GM21381 (cell line): ENCODE data around the gene CCNJL.
A peak's percentile ranks its signal among the peaks of the same experiment; 100 is the strongest.

Experiments
- ATAC-seq: cut with Tn5 transposase; IDR thresholded peaks from one replicate; pipeline ENCODE4 v1.9.1; 2021; ENCODE audit warnings: mild to moderate bottlenecking, moderate library complexity; ENCODE audit not compliant: unreplicated experiment

Gene CCNJL

DNA sequence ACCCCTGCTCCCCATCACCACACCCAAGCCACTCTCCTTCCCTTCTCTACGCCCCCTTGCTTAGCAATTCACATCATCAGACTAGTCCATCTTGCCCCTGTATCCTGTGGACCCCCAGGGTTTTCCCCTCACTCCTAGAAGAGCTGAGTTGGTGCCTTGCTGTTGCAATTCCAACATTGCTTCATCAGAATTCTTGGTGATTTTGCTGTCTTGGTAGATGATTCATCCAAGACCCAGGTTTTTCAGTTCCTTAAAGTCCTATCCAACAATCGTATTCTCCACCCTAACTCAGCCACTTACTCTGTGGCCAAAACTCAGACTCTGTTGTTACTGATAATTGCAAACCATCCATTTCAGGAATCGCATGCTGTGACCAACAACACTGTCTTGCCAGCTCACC lies 21.4 kb upstream of the CCNJL start:
- no peak for ATAC-seq

DNA sequence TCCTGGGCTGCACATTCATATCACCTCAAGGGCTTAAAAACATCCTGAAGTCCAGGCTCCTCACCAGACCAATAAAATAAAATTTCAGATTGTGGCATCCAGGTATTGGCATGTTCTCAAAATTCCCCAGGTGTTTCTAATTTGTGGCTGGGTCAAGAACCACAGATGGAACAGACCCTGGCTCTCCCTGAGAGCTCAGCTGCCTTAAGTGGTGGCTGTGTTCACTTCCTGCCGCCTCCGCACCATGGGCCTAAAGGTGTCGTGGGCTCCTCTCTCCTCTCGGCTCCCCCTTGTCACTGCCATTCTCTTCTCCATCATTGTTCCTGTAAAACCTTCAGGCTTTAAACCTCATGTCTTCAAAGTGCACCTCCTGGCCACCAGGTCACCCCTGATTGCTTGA lies 17.8 kb upstream of the CCNJL start:
- ATAC-seq: no peak

DNA sequence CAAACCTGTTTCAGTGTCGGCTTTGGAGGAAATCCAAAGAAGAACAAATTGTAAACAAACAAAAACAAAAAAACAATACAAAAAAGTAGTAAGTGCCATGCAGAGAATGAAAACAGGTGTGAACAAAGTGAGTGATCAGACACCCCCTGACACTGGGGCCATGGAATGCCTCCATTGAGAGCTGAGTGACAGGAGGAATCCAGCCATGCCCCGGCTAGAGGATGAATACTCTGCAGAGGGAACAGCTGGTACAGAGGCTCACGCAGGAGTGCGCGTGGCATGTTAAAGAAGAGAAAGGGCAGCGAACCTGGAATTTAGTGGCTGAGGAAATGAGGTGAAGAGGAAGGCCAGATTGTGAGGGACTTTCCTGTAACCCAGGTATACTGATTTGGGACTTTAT lies 15.5 kb upstream of the CCNJL start:
- no peak for ATAC-seq

DNA sequence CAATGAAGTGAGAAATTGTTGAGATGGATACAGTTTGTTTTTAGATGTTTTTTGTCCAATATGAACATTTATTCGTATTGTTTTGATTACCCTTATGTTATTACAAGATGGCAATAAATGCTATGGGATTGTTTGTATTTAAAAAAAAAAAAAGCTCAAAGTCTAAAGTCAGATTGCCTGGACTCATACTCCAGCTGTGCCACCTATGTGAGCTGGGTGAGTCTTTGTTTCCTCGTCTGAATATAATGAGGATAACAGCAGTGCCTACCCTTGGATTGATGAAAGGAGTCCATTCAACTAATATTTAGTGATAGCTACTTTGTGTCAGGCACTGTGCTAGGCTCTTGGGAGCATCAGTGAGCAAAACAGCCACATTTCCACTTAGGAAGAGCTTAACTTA lies 14.6 kb upstream of the CCNJL start:
- ATAC-seq: no peak

DNA sequence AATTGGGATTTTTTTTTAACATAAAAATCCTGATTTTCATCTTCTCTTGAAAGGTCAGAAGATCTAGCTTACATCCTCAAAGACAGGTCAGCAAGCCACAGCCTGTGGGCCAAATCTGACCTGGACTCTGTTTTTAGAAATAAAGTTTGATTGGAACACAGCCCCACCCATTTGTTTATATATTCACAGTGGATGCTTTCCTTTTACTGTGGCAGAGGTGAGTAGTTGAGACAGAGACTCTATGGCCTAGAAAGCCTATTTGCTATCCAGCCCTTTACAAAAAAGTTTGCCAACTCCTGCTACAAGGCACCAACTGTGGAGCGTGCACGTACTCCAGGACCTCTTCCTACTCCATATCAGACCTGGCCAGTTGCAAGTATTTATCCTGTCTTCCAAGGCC lies 13.4 kb upstream of the CCNJL start:
- ATAC-seq: no peak

DNA sequence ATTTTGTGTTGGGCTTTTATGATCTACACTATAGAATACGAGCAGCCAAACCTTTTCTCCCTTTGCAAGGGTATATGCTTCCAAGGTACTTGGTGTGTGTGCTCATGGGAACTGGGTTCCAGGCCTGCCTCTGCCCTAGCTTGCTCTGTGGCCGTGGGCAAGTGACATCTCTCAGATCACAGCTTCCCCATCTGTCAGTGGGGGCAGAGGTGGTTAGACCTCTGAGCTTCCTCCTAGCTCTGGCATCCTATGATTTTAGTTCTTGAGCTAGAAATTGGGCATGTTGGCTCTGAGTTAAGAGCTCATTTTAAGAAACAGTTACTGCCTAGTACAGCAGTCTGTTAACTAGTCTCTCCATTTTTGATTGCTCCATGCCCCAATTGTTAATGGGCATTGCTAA lies 12.5 kb upstream of the CCNJL start:
- no peak for ATAC-seq

DNA sequence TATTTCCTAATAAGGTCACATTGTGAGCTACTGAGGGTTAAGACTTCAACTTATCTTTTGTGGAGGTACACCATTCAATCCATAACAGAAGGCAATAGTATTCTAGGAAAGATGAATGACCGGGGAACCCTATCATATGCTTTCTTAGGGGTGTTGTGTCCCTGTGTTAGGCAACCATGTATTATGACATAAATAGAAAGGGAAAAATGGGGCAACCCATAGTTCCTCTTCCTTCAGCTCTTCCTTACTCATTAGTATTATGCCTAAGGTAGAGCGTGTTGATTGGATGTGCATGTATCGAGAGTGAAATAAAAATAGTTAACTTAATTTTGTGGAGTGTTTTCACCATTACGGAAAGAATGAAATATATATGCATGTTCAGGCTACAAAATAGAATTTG lies 6.0 kb upstream of the CCNJL start:
- no peak for ATAC-seq

DNA sequence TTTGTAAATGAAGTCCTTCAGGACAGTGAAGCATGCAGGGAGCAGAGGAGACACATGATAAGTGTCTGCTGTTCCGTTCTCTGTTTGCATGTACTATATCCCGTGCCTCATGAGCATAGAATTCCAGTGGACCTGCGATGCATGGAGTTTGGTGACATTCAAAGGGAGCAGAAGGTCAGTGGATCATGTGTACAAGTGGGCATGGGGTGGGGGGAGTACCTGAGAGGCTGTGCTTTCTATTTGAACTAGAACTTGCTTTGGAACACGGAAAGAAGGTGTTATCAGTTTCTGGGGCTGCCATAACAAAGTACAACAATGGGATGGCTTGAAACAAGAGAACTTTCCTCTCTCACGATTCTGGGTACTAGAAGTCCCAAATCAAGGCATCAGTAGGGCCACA lies 5.1 kb upstream of the CCNJL start:
- ATAC-seq: no peak

DNA sequence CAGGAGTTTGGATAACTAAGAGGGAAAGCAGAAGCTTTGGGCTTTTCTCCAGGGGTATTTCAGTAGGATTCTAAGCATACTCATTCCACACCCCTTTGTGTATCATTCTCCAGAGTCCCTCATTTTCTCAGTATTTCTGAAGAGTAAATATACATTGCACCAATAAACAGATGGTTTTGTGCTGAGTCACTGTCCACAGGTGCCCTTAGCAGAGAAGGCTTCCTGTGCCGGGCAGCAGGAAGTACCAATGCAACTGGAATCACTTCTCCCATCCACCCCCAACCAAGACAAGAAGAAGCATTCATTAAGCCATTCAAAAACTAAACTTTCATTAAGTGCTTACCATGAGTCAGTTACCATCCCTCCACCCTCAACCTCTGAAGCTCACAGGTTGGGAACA lies 3.6 kb upstream of the CCNJL start:
- no peak for ATAC-seq

DNA sequence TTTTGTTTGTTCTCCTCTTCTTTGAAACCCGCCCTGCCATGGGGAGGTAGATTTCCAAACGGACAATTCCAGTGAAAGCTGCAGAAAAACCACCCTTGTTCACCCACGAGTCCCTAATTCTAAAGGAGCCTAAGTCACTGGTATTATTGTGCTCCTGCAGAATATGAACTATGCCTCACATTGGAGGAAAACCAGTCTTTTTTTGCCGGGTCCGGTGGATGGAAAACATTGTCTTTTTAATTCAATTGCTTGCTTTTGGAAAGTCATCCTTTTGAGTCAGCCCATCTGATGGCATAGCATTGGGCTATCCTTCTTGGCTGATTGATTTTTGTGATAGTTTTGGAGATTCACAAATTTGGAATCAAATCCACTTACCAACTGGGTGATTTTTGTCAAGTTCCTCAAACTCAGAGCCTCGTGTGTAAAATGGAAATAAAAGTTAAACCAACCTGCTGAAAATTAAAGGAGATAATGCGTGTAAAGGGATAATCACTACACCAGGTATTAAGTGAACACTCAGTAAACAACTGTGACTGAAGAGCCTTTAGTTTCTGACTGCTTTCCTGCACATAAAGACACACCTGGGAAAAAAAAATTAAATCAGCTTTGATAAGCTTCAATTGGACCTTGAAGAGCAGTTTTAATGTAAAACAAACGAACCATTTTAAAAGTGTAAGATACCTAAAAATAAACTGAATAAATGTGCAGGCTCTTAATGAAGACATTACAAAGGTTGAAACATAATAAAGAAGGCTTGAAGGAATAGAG lies 780 bp upstream of the CCNJL start:
- no peak for ATAC-seq

DNA sequence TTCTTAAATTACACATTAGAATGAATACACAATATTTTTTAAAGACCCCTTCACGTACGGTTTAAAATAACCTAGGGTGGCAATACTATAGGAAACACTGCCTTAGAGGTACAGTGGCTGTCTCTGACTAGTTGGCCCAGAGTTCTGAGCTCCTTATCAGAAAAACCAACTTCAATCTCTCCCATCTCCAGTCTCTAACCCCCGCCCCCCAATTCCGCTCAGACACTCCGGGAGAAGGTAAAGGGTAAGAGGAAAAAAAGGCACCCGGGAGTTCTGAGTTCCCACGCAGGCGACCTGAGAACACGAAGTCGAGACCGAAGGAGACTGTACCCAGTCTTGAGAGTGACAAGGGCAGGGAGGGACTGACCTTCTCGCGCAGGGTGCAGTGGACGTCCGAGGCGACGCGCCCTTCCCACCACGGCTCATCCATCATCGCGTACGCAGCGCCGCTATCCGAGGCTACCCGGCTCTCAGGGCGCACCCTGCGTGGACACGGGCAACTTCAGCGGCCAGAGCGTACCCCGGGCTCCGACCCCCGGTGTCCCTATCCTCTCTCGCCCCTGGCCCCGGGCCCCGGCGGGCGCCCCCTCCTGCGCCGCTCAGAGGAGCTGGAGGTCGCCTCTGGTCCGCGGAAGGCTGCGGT lies 752 bp downstream of the CCNJL start:
- ATAC-seq: peak; percentile 10

DNA sequence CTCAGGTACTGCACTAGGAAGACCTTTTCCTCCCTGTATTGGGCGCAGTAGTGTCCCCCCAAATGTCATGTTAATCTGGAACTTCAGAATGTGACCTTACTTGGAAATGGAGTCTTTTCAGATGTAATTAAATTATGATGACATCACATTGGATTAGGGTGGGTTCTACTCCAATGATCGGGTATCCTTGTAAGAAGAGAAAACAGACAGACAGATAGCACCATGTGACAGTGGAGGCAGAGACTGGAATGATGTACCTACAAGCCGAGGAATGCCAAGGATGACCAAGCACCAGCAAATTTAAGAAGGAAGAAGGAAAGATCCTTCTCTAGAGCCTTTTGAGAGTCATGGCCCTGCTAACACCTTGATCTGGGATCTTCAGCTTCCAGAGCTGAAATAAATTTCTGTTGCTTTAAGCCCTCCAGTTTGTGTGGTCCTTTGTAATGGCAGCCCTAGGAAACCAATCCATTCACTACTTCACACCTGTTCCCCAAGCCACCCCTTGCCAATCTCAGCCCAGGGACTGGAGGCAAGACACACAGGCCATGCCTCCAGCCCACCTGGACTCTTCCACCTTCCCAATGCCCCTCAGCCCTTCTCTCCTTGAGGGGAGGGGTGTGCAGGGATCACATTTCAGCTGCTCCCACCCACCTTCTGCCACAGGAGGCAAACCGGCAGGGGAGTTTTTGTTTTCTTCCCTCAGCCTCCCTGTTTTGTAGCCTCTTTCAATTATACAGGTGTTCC lies 1.6 kb downstream of the CCNJL start:
- ATAC-seq: no peak

DNA sequence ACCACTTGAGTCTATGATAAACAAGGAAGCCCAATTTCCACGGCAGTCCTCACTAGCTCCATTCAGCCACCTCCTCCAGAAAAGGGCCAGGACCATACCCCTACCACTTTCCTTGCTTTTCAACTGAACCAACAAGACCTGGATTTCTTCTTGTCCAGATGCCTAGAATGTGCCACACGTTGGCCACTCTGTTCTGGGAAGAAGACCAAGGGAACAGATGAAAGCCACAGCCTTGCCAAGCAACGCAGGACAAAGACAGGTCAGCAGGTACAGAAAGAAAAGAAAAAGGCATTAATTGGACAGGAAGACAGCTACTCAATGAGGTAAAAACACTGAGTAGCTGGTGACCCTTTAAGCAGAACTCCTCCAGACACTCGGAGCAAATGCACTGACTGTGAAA lies 2.2 kb downstream of the CCNJL start:
- ATAC-seq: no peak

DNA sequence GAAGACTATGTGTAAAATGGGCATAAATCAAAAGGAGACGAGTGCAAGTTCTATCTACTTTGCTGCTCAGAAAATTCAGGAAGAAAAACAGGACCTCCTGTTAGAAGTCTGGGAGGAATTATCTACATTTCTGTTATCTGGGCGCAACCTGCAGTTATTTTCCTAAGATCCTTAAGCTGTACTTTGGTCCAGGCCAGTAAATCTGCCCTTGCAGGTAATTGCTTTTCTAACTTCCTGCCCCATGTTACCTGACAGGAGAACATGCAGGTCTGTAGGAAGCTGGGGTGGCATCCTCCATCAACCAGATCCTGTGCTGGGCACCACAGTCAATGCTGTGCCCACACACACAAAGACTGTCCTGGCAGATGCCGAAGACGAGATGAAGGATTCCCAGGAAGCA lies 5.7 kb downstream of the CCNJL start:
- no peak for ATAC-seq

DNA sequence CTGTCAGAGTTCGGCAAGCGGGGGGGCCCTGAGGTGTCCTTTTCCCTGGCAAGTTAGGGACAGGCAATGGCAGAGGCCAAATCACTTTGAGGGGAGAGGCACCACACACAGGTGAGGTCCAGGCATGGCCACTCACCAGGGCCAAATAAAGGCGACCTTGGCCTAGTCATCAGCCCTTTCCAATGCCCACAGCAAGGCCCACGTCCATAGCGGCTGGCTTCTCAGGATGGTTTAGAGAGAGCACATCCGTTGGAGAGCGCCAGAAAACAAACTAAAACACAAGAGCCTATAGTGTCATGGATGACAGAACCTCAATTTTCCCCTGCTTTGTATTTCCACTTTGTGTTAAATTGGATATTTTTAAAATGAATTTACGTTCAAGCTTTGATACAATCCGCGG lies 7.0 kb downstream of the CCNJL start:
- no peak for ATAC-seq

DNA sequence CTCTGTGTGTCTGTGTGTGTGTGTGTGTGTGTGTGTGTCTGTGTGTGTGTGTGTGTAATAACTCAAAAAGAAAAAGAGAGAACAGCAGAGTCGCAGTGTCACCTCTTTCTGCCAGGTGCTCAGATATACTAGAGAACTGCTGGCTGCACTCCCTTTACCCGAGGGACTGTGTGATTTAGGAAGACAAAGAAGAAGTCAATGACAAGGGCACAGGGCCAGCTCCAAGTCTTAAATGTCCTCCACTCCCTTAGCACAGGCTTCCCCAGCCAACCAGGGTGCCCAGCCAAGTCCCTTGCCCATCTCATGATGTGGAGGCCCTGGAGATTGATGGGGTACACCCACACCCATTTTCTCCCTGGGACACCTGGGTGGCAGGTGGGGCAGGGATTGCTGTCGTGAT lies 8.7 kb downstream of the CCNJL start:
- ATAC-seq: no peak

DNA sequence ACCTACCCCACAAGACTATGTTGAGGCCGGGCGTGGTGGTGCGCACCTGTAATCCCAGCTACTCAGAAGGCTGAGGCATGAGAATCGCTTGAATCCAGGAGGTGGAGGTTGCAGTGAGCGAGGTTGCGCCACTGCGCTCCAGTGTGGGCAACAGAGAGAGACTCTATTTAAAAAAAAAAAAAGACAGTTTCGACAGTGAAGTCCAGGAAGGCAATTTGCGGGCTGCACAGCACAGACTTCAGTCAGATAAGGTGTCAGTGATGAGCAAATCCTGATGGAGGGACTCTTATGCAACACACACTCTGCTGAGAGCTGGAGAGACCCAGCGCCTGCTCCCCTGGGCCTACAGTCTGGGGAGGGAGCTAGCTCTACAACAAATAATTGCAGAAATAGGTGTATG lies 14.2 kb downstream of the CCNJL start:
- no peak for ATAC-seq

DNA sequence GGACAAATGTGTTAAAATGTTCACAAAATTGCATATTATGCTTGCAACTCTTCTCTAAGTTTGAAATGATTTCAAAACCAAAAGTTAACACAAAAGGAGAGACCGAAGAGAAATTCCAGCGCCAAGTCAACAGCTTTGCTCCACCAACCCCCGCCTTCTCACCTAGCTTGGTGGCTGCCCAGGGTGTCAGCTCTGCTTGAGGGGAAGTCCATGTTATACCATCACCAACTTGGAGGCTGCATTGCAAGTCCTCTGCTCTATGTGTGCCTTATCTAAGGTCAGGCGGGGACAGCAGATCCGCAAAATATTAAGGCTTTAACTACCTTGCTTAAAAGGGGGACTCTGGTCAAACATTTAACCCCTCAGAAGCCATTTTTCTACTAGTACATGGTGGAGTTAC lies 14.6 kb downstream of the CCNJL start:
- ATAC-seq: no peak

DNA sequence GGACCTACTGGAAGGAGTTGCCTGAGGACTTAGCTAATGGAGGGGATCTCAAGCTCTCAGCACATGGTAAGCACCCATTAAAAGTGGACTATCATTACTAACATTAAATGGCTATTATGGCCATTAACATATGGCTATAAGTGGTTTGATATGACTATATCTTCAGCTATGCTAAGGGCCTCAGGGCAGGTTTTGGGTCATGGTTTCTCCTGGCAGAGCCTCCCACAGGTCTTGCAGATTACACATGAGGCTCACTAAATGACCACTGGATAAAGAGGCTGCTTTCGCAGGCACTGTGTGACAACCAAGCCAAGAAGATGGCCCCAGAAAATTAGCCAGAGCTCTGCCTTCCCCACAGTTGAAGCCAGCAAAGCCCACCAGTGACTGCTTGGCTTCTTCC lies 15.4 kb downstream of the CCNJL start:
- no peak for ATAC-seq

DNA sequence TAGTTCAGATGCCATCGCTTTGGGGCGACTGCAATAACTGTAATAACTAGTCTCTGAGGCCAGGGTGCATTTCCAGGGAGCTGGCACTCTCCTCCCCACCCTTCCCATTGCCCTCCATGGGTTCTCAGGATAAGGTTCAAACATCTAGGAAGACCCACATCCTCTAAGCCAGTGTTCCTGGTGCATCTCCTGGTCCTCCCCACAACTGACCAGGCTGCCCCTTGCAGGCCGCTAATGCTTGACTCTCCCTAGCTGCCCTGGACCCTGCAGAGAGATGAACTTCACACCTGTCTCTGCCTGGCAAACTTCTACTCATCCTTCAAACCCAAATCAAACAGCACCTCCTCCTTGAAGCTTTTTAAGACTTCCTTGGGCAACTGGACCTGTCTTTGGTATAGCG lies 15.9 kb downstream of the CCNJL start:
- ATAC-seq: no peak

DNA sequence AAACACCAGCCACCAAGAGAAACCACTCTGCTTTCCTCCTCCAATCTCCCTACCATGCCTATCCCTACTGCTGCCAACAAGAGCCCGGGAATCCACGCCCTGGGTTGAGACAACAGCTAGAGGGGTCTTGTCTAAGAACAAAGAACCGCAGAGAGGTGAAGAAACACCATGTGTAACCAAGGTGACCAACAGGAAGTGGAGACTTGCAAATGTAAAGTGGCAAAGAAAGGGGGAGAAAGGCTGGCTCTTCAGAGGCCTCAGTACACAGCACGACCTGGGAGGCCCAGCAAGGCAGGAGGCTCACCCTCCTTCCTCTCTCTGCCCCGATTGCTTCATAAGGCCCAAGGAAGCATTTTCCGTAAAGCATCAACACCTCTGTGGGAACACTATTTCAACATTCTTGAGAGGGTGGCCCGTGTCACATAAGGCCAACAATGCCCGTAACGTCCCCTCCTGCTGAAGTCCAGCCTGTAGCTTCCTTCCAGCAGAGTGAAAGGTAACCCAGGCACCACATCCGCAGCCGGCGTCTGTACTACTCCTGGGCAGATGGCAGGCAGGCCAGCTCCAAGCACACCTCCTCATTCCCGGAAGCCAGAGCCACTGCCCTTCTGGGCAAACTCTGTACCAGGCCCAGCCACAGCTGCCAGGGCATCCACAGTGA lies 18.3 kb downstream of the CCNJL start:
- no peak for ATAC-seq

DNA sequence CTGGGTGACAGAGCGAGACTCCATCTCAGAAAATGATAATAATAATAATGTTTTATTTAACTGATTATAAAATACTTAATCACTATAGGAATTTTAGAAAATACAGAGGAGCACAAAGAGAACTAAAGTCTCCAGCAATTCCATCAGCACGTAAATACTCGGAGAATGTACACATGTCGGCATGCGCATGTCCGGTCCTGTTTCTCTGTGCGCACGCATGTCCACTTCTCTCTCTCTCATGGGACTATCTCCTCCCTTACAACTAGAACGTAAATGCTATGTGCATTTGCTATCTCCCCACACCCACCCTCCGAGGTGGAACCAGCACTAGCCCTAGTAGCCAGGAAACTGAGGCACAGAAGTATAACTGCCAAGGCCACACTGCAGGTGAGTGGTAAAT lies 19.0 kb downstream of the CCNJL start:
- no peak for ATAC-seq
